CD4-positive, alpha-beta T cell (primary cell): ENCODE measurements around the gene NIT1. TPM values are rescaled to one million over a fixed set of nuclear protein-coding genes. Genes with fewer than 3 reads are reported as not detected.
A peak's percentile ranks its signal among the peaks of the same experiment; 100 is the strongest.

ENCODE experiments used
- ATAC-seq: fragments of 200-7000 bp; cut with Tn5 transposase; one replicate; pipeline ENCODE4 v1.10.0; 2022; ENCODE audit warnings: mild to moderate bottlenecking; ENCODE audit not compliant: poor library complexity
- CTCF ChIA-PET: fragments of 350-600 bp; sonication (Branson Sonifier 250); formaldehyde crosslinking; loops from one replicate; lab custom pipeline; 2021; ENCODE audit warnings: antibody characterized with exemption, inconsistent platforms; lab: Charles Lee
- POLR2A ChIA-PET: fragments of 350-600 bp; sonication (Branson Sonifier 250); formaldehyde crosslinking; loops from one replicate; lab custom pipeline; 2021; ENCODE audit warnings: antibody characterized with exemption, inconsistent platforms; lab: Charles Lee
- DNase-seq, 14 experiments: peaks; one replicate each; pipeline ENCODE4 v3.0.0-alpha.2; 2013 to 2020; ENCODE audit warnings: mixed read lengths in 2 of 14
- H3K27ac ChIP-seq, 2 donors: one replicate each; pipeline versions ENCODE4 v1.5.1 to v1.7.0; 2013; ENCODE audit warnings: low read length in 2 of 2, low read depth in 1 of 2, mild to moderate bottlenecking in 1 of 2
- H3K27me3 ChIP-seq, 2 experiments: 1 replicate in 1 of 2; 2 replicates in 1 of 2; pipeline versions ENCODE4 v1.6.1 to v1.7.0; 2013; ENCODE audit warnings: low read length in 2 of 2, control low read depth in 1 of 2, mild to moderate bottlenecking in 1 of 2, moderate library complexity in 1 of 2; ENCODE audit not compliant: insufficient read depth in 2 of 2, control insufficient read depth in 1 of 2
- H3K36me3 ChIP-seq: one replicate; pipeline ENCODE4 v1.6.1; 2013; ENCODE audit warnings: low read length, control low read depth; ENCODE audit not compliant: insufficient read depth
- H3K4me1 ChIP-seq: one replicate; pipeline ENCODE4 v1.6.1; 2013; ENCODE audit warnings: low read length, control low read depth; ENCODE audit not compliant: insufficient read depth
- H3K4me3 ChIP-seq: one replicate; pipeline ENCODE4 v1.5.1; 2013; ENCODE audit warnings: mild to moderate bottlenecking, low read length, moderate library complexity
- H3K9me3 ChIP-seq, 2 experiments: 1 replicate in 1 of 2; 2 replicates in 1 of 2; pipeline versions ENCODE4 v1.6.1 to v1.7.0; 2013; ENCODE audit warnings: low read length in 2 of 2, mild to moderate bottlenecking in 2 of 2, control low read depth in 1 of 2, moderate library complexity in 1 of 2; ENCODE audit not compliant: control insufficient read depth in 1 of 2, insufficient read depth in 1 of 2
- H3K27ac Mint-ChIP-seq: one replicate; pipeline ENCODE4 v1.8.0; 2020; ENCODE audit warnings: mixed read lengths
- H3K27me3 Mint-ChIP-seq: one replicate; pipeline ENCODE4 v1.8.0; 2021; ENCODE audit warnings: mixed read lengths
- H3K36me3 Mint-ChIP-seq: one replicate; pipeline ENCODE4 v1.8.0; 2021; ENCODE audit warnings: low read depth, mixed read lengths
- H3K4me1 Mint-ChIP-seq: one replicate; pipeline ENCODE4 v1.8.0; 2021; ENCODE audit warnings: low read depth, mixed read lengths
- H3K4me3 Mint-ChIP-seq: one replicate; pipeline ENCODE4 v1.8.0; 2020; ENCODE audit warnings: mild to moderate bottlenecking, mixed read lengths
- H3K9me3 Mint-ChIP-seq: one replicate; pipeline ENCODE4 v1.8.0; 2020; ENCODE audit warnings: mixed read lengths
- CTCF ChIP-seq: fragments of 200-600 bp; IDR thresholded peaks from one replicate; pipeline ENCODE4 v1.8.0; 2022; ENCODE audit warnings: antibody characterized with exemption, mild to moderate bottlenecking
- intact Hi-C, 2 experiments: fragments of 100-400 bp; cut with DNase I in 1 of 2; cut with micrococcal nuclease in 1 of 2; formaldehyde crosslinking; loops; one replicate each; pipeline versions ENCODE4 v1.15.1 to v1.9.0; 2023 to 2025; cut with DNase I, micrococcal nuclease
- total RNA-seq, 174 experiments: library from RNA in 2 of 174; stranded (reverse) in 2 of 174; gene quantifications; one replicate each; pipeline ENCODE4 v1.2.3 and lab custom pipeline; 2021 to 2026

The NIT1 gene
- total RNA-seq, 2 experiments from 2014 or later: 15.9 to 18.0 TPM

GRCh38 chr1:161069241-161069640 is 48.7 kb upstream of the NIT1 start:
- ChIA-PET POLR2A (interaction anchor here (0.6 to 8.2 kb wide), 38 partner anchors 9 to 807 kb away, joined by 3 to 295 read pairs (median 5); partner anchors contain the start of genes B4GALT3, DCAF8, DEDD and F11R), CTCF (interaction anchor here (0.7 to 3.3 kb wide), 14 partner anchors 14 to 289 kb away, joined by 3 to 36 read pairs (median 6); partner anchors contain the start of genes F11R, KLHDC9, TSTD1 and USF1)
- peaks cover 71% of the 10 kb centered on the region for H3K4me1 ChIP-seq
- H3K36me3 ChIP-seq: peaks cover 22% of the 10 kb centered on the region
- no peak for ATAC-seq
- TF ChIP-seq CTCF: no peak
- intact Hi-C loops: loop anchor here in 1 of 2 experiments (2.0 to 5.0 kb wide), 3 partner anchors 22 to 88 kb away; partner anchors contain the start of genes KLHDC9 and USP21
- no peaks in the 10 kb centered on the region for H3K27me3 Mint-ChIP-seq
- no peaks in the 10 kb centered on the region for H3K9me3 ChIP-seq
- peak overlapping the region; percentile 100 for H3K4me3 ChIP-seq
- H3K27me3 ChIP-seq: no peaks in the 10 kb centered on the region
- peak overlapping the region; percentile 97 for H3K4me3 Mint-ChIP-seq
- peaks cover 38% of the 10 kb centered on the region for H3K36me3 Mint-ChIP-seq
- peak overlapping the region; percentile 90 for H3K27ac Mint-ChIP-seq
- peaks cover 71% of the 10 kb centered on the region for H3K4me1 Mint-ChIP-seq
- peak overlapping the region; percentile 94 for H3K27ac ChIP-seq
- H3K9me3 Mint-ChIP-seq: no peaks in the 10 kb centered on the region
- peak in 5 of 14 experiments; percentile 11 to 51 (median 37) for DNase-seq

GRCh38 chr1:161069731-161070270 is 48.1 kb upstream of the NIT1 start, which contains the start of gene ARHGAP30:
ARHGAP30 (minus strand) TSS chr1:161069891; CDS start chr1:161069624, 267 bp downstream.
- Mint-ChIP-seq H3K9me3 (no peaks in the 10 kb centered on the region), H3K27me3 (no peaks in the 10 kb centered on the region), H3K36me3 (peaks cover 33% of the 10 kb centered on the region), H3K4me1 (peaks cover 65% of the 10 kb centered on the region), H3K27ac (peak within 1 kb of the TSS; percentile 90), H3K4me3 (peak within 1 kb of the TSS; percentile 97)
- Histone ChIP-seq H3K4me3 (peak within 1 kb of the TSS; percentile 100), H3K9me3 (no peaks in the 10 kb centered on the region), H3K4me1 (peaks cover 65% of the 10 kb centered on the region), H3K27ac (peak within 1 kb of the TSS; percentile 94), H3K36me3 (peaks cover 19% of the 10 kb centered on the region), H3K27me3 (no peaks in the 10 kb centered on the region)
- ATAC-seq: peak; percentile 73
- peak; percentile 65 to 98 (median 82) for DNase-seq
- no peak for TF ChIP-seq CTCF
- CTCF ChIA-PET: interaction anchor here (0.7 to 3.3 kb wide), 13 partner anchors 15 to 290 kb away, joined by 3 to 36 read pairs (median 5); partner anchors contain the start of genes KLHDC9, TSTD1 and USF1
- POLR2A ChIA-PET: interaction anchor here (0.6 to 8.2 kb wide), 34 partner anchors 8 to 807 kb away, joined by 3 to 295 read pairs (median 5); partner anchors contain the start of genes B4GALT3, DCAF8, DEDD and F11R
- intact Hi-C loops: loop anchor here (1.0 to 5.0 kb wide), 4 partner anchors 23 to 88 kb away; partner anchors contain the start of genes KLHDC9 (in 1 of the 2), USF1 (in 1 of the 2) and USP21 (in 1 of the 2)

GRCh38 chr1:161070761-161071160 is 47.1 kb upstream of the NIT1 start:
- intact Hi-C loops: loop anchor here in 1 of 2 experiments (1.0 kb wide), 1 partner anchor 25 kb away; the partner anchor contains the start of gene USF1
- POLR2A ChIA-PET: interaction anchor here (0.8 to 8.2 kb wide), 14 partner anchors 10 to 808 kb away, joined by 3 to 295 read pairs (median 6); partner anchors contain the start of genes DCAF8, F11R, KLHDC9 and NIT1

More at GRCh38 chr1:161070761-161071160, 47.1 kb upstream of the NIT1 start:
- Histone ChIP-seq H3K4me3 (no peak overlapping the region), H3K27ac (peak overlapping the region; percentile 49 to 94), H3K4me1 (peaks cover 56% of the 10 kb centered on the region), H3K36me3 (peaks cover 14% of the 10 kb centered on the region), H3K27me3 (no peaks in the 10 kb centered on the region), H3K9me3 (no peaks in the 10 kb centered on the region)
- no peak overlapping the region for H3K4me3 Mint-ChIP-seq
- H3K9me3 Mint-ChIP-seq: no peaks in the 10 kb centered on the region
- H3K36me3 Mint-ChIP-seq: peaks cover 33% of the 10 kb centered on the region
- peak overlapping the region; percentile 90 for H3K27ac Mint-ChIP-seq
- peak in 1 of 14 experiments; percentile 24 for DNase-seq
- CTCF ChIA-PET: interaction anchor here (0.9 to 3.3 kb wide), 10 partner anchors 16 to 303 kb away, joined by 3 to 36 read pairs (median 4); partner anchors contain the start of genes F11R, KLHDC9, NIT1 and PFDN2
- ATAC-seq: no peak
- TF ChIP-seq CTCF: no peak
- H3K4me1 Mint-ChIP-seq: peaks cover 57% of the 10 kb centered on the region
- H3K27me3 Mint-ChIP-seq: no peaks in the 10 kb centered on the region
